RWPE2 (cell line): ENCODE measurements around the gene KCNK10.
A peak's percentile ranks its signal among the peaks of the same experiment; 100 is the strongest.

Experiments
- ATAC-seq: fragments of 200-7000 bp; cut with Tn5 transposase; 3 replicates; pipeline ENCODE4 v1.9.1; 2021; ENCODE audit warnings: low read depth
- DNase-seq: peaks from one replicate; pipeline ENCODE4 v3.0.0-alpha.2; 2020; ENCODE audit warnings: low spot score
- H3K27ac ChIP-seq: fragments of 450-650 bp; 2 replicates; pipeline ENCODE4 v1.5.1; 2017; ENCODE audit warnings: mild to moderate bottlenecking; ENCODE audit not compliant: poor library complexity, severe bottlenecking
- H3K27me3 ChIP-seq: fragments of 250-450 bp; sonication (Bioruptor Pico); 2 replicates; pipeline ENCODE4 v1.5.1; 2021; ENCODE audit warnings: mild to moderate bottlenecking, moderate library complexity; ENCODE audit not compliant: insufficient read depth, poor library complexity, severe bottlenecking
- H3K36me3 ChIP-seq: fragments of 250-450 bp; sonication (Bioruptor Pico); 2 replicates; pipeline ENCODE4 v1.5.1; 2020; ENCODE audit warnings: low read depth, mild to moderate bottlenecking, moderate library complexity
- H3K4me1 ChIP-seq: fragments of 250-450 bp; sonication (Bioruptor Pico); 2 replicates; pipeline ENCODE4 v1.5.1; 2021; ENCODE audit warnings: mild to moderate bottlenecking, moderate library complexity; ENCODE audit not compliant: insufficient read depth, poor library complexity, severe bottlenecking
- H3K4me3 ChIP-seq: fragments of 250-450 bp; sonication (Bioruptor Pico); 2 replicates; pipeline ENCODE4 v1.5.1; 2021; ENCODE audit warnings: mild to moderate bottlenecking, moderate library complexity; ENCODE audit not compliant: severe bottlenecking
- H3K9me3 ChIP-seq: fragments of 250-450 bp; sonication (Bioruptor Pico); 2 replicates; pipeline ENCODE4 v1.5.1; 2021; ENCODE audit warnings: mild to moderate bottlenecking, moderate library complexity; ENCODE audit not compliant: severe bottlenecking
- TF ChIP-seq, protein P1 (sequence below): fragments of 450-650 bp; IDR thresholded peaks from one replicate; pipeline ENCODE4 v1.5.1; 2017; ENCODE audit warnings: mild to moderate bottlenecking, moderate library complexity; ENCODE audit not compliant: poor library complexity, severe bottlenecking

Gene KCNK10

GRCh38 chr14:88218119-88218915 is 104.8 kb downstream of the KCNK10 start:
- H3K36me3 ChIP-seq = no peaks in the 10 kb centered on the region
- TF ChIP-seq, protein P1, sequence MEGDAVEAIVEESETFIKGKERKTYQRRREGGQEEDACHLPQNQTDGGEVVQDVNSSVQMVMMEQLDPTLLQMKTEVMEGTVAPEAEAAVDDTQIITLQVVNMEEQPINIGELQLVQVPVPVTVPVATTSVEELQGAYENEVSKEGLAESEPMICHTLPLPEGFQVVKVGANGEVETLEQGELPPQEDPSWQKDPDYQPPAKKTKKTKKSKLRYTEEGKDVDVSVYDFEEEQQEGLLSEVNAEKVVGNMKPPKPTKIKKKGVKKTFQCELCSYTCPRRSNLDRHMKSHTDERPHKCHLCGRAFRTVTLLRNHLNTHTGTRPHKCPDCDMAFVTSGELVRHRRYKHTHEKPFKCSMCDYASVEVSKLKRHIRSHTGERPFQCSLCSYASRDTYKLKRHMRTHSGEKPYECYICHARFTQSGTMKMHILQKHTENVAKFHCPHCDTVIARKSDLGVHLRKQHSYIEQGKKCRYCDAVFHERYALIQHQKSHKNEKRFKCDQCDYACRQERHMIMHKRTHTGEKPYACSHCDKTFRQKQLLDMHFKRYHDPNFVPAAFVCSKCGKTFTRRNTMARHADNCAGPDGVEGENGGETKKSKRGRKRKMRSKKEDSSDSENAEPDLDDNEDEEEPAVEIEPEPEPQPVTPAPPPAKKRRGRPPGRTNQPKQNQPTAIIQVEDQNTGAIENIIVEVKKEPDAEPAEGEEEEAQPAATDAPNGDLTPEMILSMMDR = no peak
- no peak overlapping the region for H3K27ac ChIP-seq
- no peak for ATAC-seq
- H3K4me1 ChIP-seq = no peaks in the 10 kb centered on the region
- no peaks in the 10 kb centered on the region for H3K27me3 ChIP-seq
- no peaks in the 10 kb centered on the region for H3K9me3 ChIP-seq
- no peak overlapping the region for H3K4me3 ChIP-seq
- DNase-seq = no peak

GRCh38 chr14:88212691-88213090 is 110.4 kb downstream of the KCNK10 start:
- no peaks in the 10 kb centered on the region for H3K9me3 ChIP-seq
- peaks cover 13% of the 10 kb centered on the region for H3K27me3 ChIP-seq
- no peak overlapping the region for H3K27ac ChIP-seq
- no peak overlapping the region for H3K4me3 ChIP-seq
- H3K4me1 ChIP-seq = no peaks in the 10 kb centered on the region
- ATAC-seq (no peak), DNase-seq (no peak)
- no peaks in the 10 kb centered on the region for H3K36me3 ChIP-seq
- TF ChIP-seq, protein P1 = no peak

- no peaks in the 10 kb centered on the region for H3K36me3 ChIP-seq
- H3K27me3 ChIP-seq = peaks cover 15% of the 10 kb centered on the region
- no peak overlapping the region for H3K27ac ChIP-seq
- no peak overlapping the region for H3K4me3 ChIP-seq
- TF ChIP-seq, protein P1 = no peak
- no peaks in the 10 kb centered on the region for H3K9me3 ChIP-seq
- DNase-seq = no peak
- no peak for ATAC-seq
- no peaks in the 10 kb centered on the region for H3K4me1 ChIP-seq
These were observed 112.6 kb downstream of the KCNK10 start for GRCh38 chr14:88210426-88210825.

- Histone ChIP-seq H3K27ac (no peak overlapping the region), H3K9me3 (no peaks in the 10 kb centered on the region), H3K4me1 (no peaks in the 10 kb centered on the region), H3K27me3 (peaks cover 15% of the 10 kb centered on the region), H3K36me3 (no peaks in the 10 kb centered on the region), H3K4me3 (no peak overlapping the region)
- TF ChIP-seq, protein P1 = no peak
- ATAC-seq = peak; percentile 36; the same call in 2 of the 3 replicates
- DNase-seq = no peak
These were observed 113.8 kb downstream of the KCNK10 start for GRCh38 chr14:88209273-88209672.

DNA sequence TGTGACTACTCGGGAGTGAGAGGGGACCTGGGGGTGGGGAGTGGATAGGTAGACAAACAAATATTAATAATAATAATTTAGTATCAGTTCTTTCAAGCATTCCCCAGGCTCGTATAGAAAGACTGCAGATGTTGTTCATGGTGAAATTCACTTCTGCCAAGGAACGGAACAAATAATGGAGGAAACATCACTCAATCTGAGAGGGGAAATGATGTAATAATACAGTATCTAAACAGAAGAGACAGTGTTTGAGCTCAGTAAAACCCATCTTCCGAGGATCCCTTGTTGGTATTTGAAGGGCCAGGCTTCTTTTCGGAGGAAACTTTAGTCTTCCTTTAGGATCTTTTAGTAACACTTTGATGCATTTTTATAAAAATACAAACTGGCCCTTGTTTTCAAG is 114.2 kb downstream of the KCNK10 start:
- no peaks in the 10 kb centered on the region for H3K36me3 ChIP-seq
- H3K4me3 ChIP-seq = no peak overlapping the region
- ATAC-seq (no peak), DNase-seq (no peak)
- no peaks in the 10 kb centered on the region for H3K4me1 ChIP-seq
- TF ChIP-seq, protein P1 = no peak
- H3K9me3 ChIP-seq = no peaks in the 10 kb centered on the region
- H3K27me3 ChIP-seq = peaks cover 15% of the 10 kb centered on the region
- H3K27ac ChIP-seq = no peak overlapping the region
